A549 (cell line): ENCODE results near the gene ZDHHC17.

Source experiments
- BCL3 ChIP-seq: fragments of >200 bp; sonication (Bioruptor Twin); formaldehyde crosslinking; IDR thresholded peaks from 3 replicates; pipeline ENCODE4 v1.6.1; 2016
- CEBPB ChIP-seq, 2 experiments: fragments of >200 bp in 1 of 2; sonication (Bioruptor Twin) in 1 of 2; formaldehyde crosslinking in 1 of 2; IDR thresholded peaks; 2 replicates each; pipeline ENCODE4 v1.6.1; 2012 to 2016
- CTCF ChIP-seq: fragments of >200 bp; sonication (Bioruptor Twin); formaldehyde crosslinking; IDR thresholded peaks from 3 replicates; pipeline ENCODE4 v1.5.1; 2016
- EP300 ChIP-seq, 2 experiments: fragments of >200 bp; sonication (Bioruptor Twin); formaldehyde crosslinking; IDR thresholded peaks; 2 replicates in 1 of 2; 3 replicates in 1 of 2; pipeline ENCODE4 v1.6.1; 2016 to 2017
- MAFK ChIP-seq: fragments of 450-650 bp; IDR thresholded peaks from 2 replicates; pipeline ENCODE4 v1.6.1; 2014; ENCODE audit not compliant: partially characterized antibody
- POLR2A ChIP-seq: IDR thresholded peaks from 2 replicates; pipeline ENCODE4 v1.6.1; 2012; ENCODE audit warnings: mild to moderate bottlenecking, low read length
- SREBF2 ChIP-seq: fragments of 450-650 bp; IDR thresholded peaks from 2 replicates; pipeline ENCODE4 v1.6.1; 2014; ENCODE audit warnings: mild to moderate bottlenecking, moderate library complexity

GRCh38 chr12:76883151-76883550 lies 119.2 kb downstream of the ZDHHC17 start:
- TF ChIP-seq CTCF (no peak), SREBF2 (no peak), BCL3 (no peak), CEBPB (IDR thresholded peaks at IDR 0.05) (no peak), POLR2A (no peak), EP300 (IDR thresholded peaks at IDR 0.05) (no peak), MAFK (no peak)
